ENCODE results near the gene DENND1C. TPM values are rescaled to one million over a fixed set of nuclear protein-coding genes. Genes with fewer than 3 reads are reported as not detected.

The DENND1C gene
- total RNA-seq (2022) (3.5 and 4.4 TPM in 2 replicates), Bru-seq, nascent RNA (percentile 39 among the genes with signal in this experiment), BruChase-seq, experiment 1, labeled RNA remaining after a 2-hour chase (percentile 42 among the genes with signal in this experiment), BruChase-seq, experiment 2, labeled RNA remaining after a 6-hour chase (percentile 46 among the genes with signal in this experiment)
- long read RNA-seq, partial matches to known transcripts, result 1 of 3 reads
- long read RNA-seq, other reads (novel, unspliced or antisense), result 2 of 3 reads

- TF ChIP-seq CTCF (IDR thresholded peaks at IDR 0.05; ENCODE audit: insufficient read depth in 1 of 2, low read depth in 1 of 2, low read length in 1 of 2, severe bottlenecking in 1 of 2, unreplicated experiment in 1 of 2), result peak; percentile 49 to 56
- Histone ChIP-seq H3K9me3 (no peaks in the 10 kb centered on the region), H3K36me3 (ENCODE audit: control insufficient read depth, insufficient read depth, low read length) (no peaks in the 10 kb centered on the region), H3K4me1 (peaks cover 4% of the 10 kb centered on the region), H3K27me3 (replicated peaks; ENCODE audit: control insufficient read depth, insufficient read depth, low read length) (no peaks in the 10 kb centered on the region), H3K4me3 (ENCODE audit: low read depth, low read length) (no peak within 1 kb of the TSS)
- POLR2A ChIA-PET, result no interaction called here
- BruUV-seq (replicated peaks), result no TSS peak
- Mint-ChIP-seq H3K27me3 (ENCODE audit: insufficient read depth, unreplicated experiment) (no peaks in the 10 kb centered on the region), H3K4me3 (ENCODE audit: unreplicated experiment) (no peak within 1 kb of the TSS), H3K9me3 (ENCODE audit: unreplicated experiment) (no peaks in the 10 kb centered on the region), H3K27ac (ENCODE audit: unreplicated experiment) (no peak within 1 kb of the TSS), H3K36me3 (ENCODE audit: insufficient read depth, unreplicated experiment) (peaks cover 6% of the 10 kb centered on the region), H3K4me1 (ENCODE audit: low read depth, unreplicated experiment) (no peaks in the 10 kb centered on the region)
- peak in 1 of 2 experiments; percentile 45 for DNase-seq
- CTCF ChIA-PET, result interaction anchor here (0.5 to 0.7 kb wide), 3 partner anchors 19 to 1334 kb away, joined by 3 to 6 read pairs (median 5); no protein-coding TSS in a partner anchor
- intact Hi-C loops (cut with micrococcal nuclease; ENCODE audit: unreplicated experiment), result no loop called here
Measured at GRCh38 chr19:6481541-6482342, at the start of gene DENND1C. Gene DENND1C (minus strand): TSS chr19:6481787. CDS start chr19:6481695, 92 bp downstream.

DNA sequence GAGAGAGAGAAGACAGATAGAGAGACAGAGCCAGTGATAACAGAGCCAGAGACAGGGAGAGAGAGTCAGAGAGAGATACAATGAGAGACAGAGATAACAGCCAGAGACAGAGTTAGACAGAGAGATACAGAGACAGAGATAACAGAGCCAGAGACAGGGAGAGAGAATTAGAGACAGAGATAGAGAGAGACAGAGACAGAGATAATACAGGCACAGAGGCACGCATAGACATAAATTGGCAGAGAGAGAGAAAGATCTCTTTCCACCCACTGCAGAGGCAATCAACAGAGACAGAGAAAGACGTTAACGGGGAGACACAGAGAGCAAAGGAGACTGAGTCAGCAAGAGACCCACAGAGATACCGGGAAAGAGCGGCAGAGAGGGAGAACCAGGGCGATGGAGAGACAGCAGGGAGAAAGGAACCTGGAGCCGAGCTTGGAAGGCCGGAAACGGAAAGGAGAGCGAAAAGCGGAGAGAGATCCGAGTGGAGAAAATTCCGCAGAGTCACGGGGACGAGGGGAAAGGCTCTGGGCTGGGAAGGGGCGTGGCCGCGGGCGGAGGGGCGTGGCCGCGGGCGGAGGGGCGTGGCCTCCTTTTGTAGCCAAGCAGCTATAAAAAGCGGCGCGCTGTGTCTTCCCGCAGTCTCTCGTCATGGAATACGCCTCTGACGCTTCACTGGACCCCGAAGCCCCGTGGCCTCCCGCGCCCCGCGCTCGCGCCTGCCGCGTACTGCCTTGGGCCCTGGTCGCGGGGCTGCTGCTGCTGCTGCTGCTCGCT lies 49.0 kb upstream of the DENND1C start, which contains the start of gene TNFSF9:
Gene TNFSF9, plus strand, starts transcription at position 641 of the 777 bp plus-strand sequence. Its CDS starts 11 bp downstream, at position 652.
- intact Hi-C loops (cut with micrococcal nuclease; ENCODE audit: unreplicated experiment), result no loop called here
- Mint-ChIP-seq H3K4me1 (ENCODE audit: low read depth, unreplicated experiment) (peaks cover 12% of the 10 kb centered on the region), H3K27me3 (ENCODE audit: insufficient read depth, unreplicated experiment) (peaks cover 3% of the 10 kb centered on the region), H3K4me3 (ENCODE audit: unreplicated experiment) (peak within 1 kb of the TSS; percentile 84), H3K9me3 (ENCODE audit: unreplicated experiment) (peaks cover 9% of the 10 kb centered on the region), H3K36me3 (ENCODE audit: insufficient read depth, unreplicated experiment) (peaks cover 12% of the 10 kb centered on the region), H3K27ac (ENCODE audit: unreplicated experiment) (peak within 1 kb of the TSS; percentile 78)
- Histone ChIP-seq H3K36me3 (ENCODE audit: control insufficient read depth, insufficient read depth, low read length) (no peaks in the 10 kb centered on the region), H3K4me1 (0 out of 2 replicates have a peak, but pooled peaks cover 6% of the 10 kb centered on the region), H3K27me3 (replicated peaks; ENCODE audit: control insufficient read depth, insufficient read depth, low read length) (no peaks in the 10 kb centered on the region), H3K9me3 (no peaks in the 10 kb centered on the region), H3K4me3 (ENCODE audit: low read depth, low read length) (peak within 1 kb of the TSS; percentile 69)
- no peak for TF ChIP-seq CTCF (IDR thresholded peaks at IDR 0.05; ENCODE audit: insufficient read depth in 1 of 2, low read depth in 1 of 2, low read length in 1 of 2, severe bottlenecking in 1 of 2, unreplicated experiment in 1 of 2)
- no TSS peak for BruUV-seq (replicated peaks)
- DNase-seq, result peak; percentile 86 to 91
- POLR2A ChIA-PET, result interaction anchor here (0.5 to 1.1 kb wide), 8 partner anchors 10 to 131 kb away, joined by 3 to 6 read pairs (median 4); no protein-coding TSS in a partner anchor
- CTCF ChIA-PET, result interaction anchor here (0.6 to 1.1 kb wide), 3 partner anchors 12 to 208 kb away, joined by 3 to 5 read pairs (median 3); partner anchors contain the start of gene GPR108

All from Caco-2 (cell line).